ENCODE data around the gene SPTBN1. TPM values are rescaled to one million over a fixed set of nuclear protein-coding genes. Genes with fewer than 3 reads are reported as not detected.

Gene SPTBN1
- total RNA-seq, 1 experiment from 2014 or later, result 326 TPM

DNA sequence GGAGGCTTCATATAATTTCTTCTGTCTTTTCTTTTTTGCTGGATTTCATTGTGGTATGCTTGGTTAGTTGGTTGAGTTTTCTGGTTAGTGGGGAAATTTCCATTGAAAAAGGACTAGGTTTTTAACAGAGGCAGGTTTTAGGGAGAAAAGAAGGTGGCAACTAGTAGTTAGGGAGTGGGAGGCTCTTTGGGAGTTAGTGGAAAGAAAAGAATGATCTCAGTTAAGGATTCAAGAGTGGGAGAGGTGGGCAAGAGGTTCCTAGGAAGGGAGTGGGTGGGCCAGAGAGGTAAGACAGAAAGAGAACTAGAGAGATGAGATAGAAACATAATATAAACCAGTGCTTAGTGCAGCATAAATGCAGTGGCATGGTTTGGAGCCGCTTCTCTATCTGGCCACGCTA lies 96.9 kb downstream of the SPTBN1 start:
- no peak for DNase-seq (ENCODE audit: low read depth, low spot score)
- in situ Hi-C loops (cut with HindIII; ENCODE audit: low pct_unique_long_range_greater_than_20kb, low sequenced_read_pairs), result no loop called here

DNA sequence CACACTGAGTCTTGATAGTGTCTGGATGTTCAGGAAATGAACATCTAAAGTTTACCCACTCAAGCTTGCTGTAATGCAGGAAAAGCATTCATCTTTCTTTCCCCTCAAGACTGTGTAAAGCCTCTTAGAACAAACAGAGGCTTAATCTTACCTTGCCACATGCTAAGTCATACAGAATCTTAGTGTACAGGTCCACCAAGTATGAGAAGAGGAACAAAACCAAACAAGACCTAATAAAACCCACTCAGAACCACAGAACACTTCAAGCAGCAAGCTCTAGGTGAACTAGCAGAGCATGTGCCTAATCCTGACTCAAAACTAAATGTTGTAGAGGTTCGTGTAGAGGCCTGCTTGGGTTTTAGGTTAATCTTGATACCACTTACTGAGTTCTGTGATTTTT lies 97.6 kb downstream of the SPTBN1 start:
- no peak for DNase-seq (ENCODE audit: low read depth, low spot score)
- in situ Hi-C loops (cut with HindIII; ENCODE audit: low pct_unique_long_range_greater_than_20kb, low sequenced_read_pairs), result no loop called here

DNA sequence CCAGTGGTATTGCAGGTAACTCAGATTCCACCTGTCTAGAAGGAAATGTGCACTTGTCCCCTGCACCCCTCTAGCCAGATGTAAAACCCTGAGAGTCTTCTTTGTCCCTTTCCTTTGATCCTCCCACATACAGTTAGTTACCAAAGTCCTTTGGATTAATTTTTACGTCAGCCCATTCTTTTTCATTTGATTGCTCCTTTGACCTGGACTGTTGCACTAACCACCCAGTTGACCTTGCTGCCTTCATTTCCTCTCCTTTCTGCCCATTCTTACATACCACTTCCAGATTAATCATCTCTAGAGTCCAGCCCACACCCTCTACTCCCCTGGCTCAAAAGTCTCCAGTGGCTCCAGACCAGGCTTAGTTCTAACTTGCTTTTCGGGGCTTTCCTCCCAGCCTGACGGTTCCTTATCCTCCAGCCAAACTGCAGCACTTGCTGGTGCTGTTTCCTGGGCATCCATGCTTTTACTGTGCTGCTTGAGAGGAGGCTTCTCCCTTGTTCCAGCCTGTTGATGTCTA lies 99.3 kb downstream of the SPTBN1 start:
- DNase-seq (ENCODE audit: low read depth, low spot score), result no peak
- in situ Hi-C loops (cut with HindIII; ENCODE audit: low pct_unique_long_range_greater_than_20kb, low sequenced_read_pairs), result no loop called here

DNA sequence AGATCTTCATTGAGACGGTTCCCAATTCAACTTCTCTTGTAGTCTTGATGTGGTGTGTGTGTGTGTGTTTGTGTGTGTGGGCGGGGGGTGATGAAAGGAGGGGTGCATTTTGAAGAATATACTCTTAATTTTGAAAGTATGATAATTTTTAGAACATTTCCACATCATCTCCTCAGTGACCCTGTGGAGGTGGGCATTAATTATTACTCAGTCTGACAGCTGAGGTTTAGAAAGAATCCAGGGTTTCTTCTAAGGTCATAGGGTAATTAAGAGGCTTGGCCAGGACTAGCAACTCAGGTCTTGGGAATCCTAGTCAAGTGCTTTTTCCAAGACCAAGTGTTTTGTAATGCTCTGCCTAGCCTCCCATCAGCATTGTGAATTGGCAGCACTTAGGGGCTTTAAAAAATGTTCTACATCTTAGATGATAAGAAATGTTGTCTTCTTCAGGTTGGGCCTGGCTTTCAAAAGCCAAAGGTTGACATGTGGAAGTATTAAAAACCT lies 100.5 kb downstream of the SPTBN1 start:
- no peak for DNase-seq (ENCODE audit: low read depth, low spot score)
- in situ Hi-C loops (cut with HindIII; ENCODE audit: low pct_unique_long_range_greater_than_20kb, low sequenced_read_pairs), result no loop called here

DNA sequence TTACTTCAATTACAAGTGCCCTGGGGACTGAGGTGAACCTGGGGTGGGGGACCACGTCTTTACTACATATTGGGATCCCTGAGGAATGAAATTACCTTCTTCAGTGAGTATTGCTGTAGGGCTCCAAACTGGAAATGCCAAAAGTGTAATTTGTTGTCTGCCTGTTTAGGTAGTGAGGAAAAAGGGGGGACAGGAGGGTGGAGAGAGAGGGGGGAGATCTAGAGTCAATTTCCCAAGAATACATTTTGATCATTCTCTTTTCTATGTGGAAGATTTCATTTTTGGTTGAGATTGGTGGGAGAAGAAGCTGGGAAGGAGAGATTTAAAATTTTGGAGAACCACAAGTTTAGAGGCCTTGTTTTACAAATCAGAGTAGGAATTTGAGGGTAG lies 101.1 kb downstream of the SPTBN1 start:
- DNase-seq (ENCODE audit: low read depth, low spot score), result no peak
- in situ Hi-C loops (cut with HindIII; ENCODE audit: low pct_unique_long_range_greater_than_20kb, low sequenced_read_pairs), result no loop called here

DNA sequence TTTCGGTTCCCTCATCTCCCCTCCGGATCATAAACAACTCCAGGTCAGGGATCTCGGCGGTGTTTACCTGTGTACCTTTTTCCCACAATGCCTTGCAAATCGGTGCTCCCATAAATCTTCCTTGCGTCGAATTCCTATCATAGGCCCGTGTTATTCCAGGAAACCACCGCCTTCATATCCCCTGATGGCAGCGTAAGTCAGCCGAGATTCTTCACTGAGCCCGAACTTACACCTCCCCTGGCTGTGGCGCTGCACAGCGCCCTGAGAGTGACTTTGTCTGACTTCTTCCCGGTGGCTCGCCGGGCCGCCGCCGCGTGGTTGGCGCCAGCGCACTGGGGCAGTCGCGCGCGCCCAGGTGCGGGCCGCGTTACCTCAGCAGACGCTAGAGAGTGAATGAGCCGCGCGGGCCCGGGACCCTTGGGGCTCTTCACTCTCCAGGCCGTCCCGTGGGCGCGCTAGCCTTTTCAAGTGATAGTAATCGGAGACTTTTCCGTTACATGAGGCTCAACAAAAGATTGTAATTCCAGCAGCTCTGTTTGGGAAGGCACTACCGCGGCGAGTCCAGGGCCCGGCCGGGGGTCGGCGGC lies 101.6 kb downstream of the SPTBN1 start:
- in situ Hi-C loops (cut with HindIII; ENCODE audit: low pct_unique_long_range_greater_than_20kb, low sequenced_read_pairs), result no loop called here

DNA sequence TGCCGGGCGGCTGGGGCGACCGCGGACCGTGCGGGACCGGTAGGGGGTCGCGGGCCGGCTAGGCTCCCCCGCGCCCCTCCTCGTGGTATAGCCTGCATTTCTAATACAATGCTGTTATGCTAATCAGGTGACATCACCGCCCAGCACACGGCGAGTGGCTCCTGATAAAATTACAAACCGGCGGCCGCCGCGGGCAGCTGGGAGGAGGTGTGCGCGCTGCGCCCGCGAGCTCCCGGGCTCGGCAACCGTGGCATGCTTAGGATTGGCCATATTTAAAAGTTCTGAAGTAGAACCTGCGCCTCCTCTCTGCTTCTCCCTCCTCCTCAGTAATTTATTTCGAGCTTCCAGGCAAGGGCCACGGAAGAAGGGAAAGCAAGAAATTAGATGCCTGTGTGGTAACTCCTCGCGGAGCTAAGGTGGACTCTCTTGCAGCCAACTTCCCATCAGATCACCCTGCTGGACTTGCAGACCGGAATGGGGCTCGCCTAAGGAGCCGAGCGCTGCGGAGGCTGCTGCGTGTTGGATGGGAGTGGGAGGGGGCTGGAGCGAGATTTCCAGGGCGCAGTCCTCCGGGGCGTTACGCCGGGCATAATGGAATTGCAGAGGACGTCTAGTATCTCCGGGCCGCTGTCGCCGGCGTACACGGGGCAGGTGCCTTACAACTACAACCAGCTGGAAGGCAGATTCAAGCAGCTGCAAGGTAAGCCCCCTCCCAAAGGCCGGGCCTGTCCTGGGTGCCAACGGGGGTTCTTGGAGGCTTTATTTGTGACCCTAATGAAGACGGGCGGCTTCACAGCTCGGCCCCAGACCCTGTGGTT lies 102.3 kb downstream of the SPTBN1 start:
- in situ Hi-C loops (cut with HindIII; ENCODE audit: low pct_unique_long_range_greater_than_20kb, low sequenced_read_pairs), result no loop called here
- DNase-seq (ENCODE audit: low read depth, low spot score), result no peak

More for the DNA sequence above, 101.6 kb downstream of the SPTBN1 start:
- no peak for DNase-seq (ENCODE audit: low read depth, low spot score)

DNA sequence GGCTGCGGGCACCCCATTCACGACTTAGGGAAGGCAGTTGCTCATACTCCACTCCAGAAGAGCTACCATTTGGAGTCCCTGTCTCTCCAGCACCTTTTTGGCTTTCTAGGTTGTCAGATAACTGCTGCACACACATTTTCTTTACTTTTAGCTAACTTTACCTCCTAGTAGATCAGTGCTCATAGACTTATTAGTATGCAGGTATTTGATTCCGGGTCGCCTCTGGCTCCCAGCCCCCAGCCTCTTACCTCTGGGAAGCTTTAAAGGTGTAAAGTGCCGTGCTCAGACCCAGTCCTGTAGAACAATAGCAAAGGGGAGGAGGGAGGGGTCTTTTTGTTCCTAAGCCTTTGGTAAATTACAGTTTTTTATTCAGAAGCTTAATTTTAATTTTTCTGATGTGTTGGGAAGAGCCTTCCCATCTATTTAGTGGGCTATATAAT lies 102.9 kb downstream of the SPTBN1 start:
- DNase-seq (ENCODE audit: low read depth, low spot score), result no peak
- in situ Hi-C loops (cut with HindIII; ENCODE audit: low pct_unique_long_range_greater_than_20kb, low sequenced_read_pairs), result no loop called here

DNA sequence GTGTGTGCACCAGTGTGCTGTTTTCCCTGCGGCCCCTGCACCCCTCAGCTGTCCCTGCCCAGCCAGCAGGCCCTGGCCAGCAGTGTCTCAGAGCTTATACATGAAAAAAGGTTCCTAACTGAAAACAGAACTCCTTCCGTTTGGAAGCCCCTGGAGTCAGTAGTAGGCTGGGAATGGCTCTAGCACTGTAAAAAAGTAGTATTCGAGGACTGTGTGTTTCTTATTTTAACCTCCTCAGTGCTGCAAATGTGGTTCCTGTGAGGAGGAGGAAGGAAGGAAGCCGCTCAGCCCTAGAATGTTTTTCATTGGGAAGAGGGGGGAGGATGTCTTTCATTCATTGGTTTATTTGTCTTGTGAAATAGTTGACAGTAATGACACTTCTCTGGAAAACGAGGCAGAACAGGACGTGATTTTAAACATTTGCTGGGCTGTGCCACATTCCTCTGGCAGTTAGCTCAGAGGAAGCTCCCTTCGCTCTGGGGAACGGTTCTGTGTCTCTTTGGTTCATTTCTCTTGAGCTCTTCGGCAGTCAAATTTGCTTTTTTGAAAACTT lies 103.5 kb downstream of the SPTBN1 start:
- peak; percentile 62 for DNase-seq (ENCODE audit: low read depth, low spot score)
- in situ Hi-C loops (cut with HindIII; ENCODE audit: low pct_unique_long_range_greater_than_20kb, low sequenced_read_pairs), result no loop called here

DNA sequence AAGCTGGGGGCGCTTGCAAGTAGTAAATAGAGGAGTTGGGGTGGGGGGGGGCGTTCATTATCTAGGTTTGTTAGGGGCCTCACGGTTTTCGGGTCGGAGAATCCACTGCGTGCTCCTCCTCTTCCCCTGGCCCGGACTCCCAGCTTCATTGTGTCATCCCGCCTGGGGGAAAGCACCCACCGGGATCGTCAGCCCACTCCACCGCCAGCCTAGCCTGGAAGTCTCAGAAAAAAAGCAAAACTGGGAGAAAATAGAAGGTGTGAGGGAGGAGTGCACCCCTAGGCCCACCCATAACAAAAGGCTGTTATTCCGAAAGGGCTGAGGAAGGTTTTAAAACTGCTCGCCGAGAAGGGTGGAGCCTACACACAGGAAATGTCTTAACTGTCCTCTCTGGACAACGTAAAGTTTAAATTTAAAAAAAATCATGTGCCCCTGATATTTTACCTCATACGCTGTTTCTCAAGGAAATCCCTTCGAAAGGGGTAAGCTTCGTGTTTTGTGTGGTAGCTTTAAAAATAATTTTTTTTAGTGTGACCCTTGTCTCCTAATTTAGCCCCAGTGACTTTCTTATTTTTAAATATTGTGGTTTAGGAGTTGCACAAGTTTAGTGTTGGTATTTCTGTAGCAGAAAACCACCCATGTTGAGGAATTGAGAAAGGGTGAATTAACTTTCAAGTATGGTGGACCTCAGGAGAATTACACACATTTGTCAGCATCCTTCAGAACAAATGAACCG lies 104.2 kb downstream of the SPTBN1 start:
- peak; percentile 76 for DNase-seq (ENCODE audit: low read depth, low spot score)
- in situ Hi-C loops (cut with HindIII; ENCODE audit: low pct_unique_long_range_greater_than_20kb, low sequenced_read_pairs), result no loop called here

DNA sequence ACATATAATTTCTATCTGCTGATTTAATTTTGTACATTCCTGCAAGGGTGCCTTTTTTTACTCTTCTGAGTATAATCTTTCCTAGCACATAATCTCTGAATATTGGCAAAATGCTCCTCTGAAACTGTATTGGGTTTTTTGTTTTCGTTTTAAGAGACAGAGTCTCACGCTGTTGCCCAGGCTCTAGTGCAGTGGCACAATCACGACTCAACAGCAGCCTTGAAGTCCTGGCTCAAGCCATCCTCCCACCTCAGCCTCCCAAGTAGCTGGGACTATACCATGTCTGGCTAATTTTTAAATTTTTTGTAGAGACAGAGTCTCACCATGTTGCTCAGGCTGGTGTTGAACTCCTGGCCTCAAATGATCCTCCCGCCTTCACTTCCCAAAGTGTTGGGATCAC lies 104.9 kb downstream of the SPTBN1 start:
- in situ Hi-C loops (cut with HindIII; ENCODE audit: low pct_unique_long_range_greater_than_20kb, low sequenced_read_pairs), result no loop called here

DNA sequence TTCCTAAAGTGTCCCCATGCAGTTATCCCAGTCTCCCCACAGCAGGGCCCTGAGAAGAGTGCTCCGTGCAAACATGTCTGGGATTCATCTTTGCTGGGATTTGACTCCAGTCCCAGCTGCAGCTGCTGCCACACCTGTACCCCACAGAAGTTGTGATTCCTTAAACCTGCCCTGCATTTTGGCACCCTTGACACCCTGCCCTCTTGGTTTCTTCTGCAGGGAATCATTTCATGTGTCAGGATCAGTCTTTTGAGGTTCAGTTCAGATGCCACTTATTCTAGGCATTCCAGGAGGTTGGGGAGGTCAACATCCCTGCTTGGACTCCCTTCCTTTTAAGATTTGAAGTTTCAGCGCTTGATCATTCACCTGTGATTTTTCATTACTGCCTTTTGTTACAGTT lies 108.3 kb downstream of the SPTBN1 start:
- in situ Hi-C loops (cut with HindIII; ENCODE audit: low pct_unique_long_range_greater_than_20kb, low sequenced_read_pairs), result no loop called here
- no peak for DNase-seq (ENCODE audit: low read depth, low spot score)

More for the DNA sequence above, 104.9 kb downstream of the SPTBN1 start:
- no peak for DNase-seq (ENCODE audit: low read depth, low spot score)

DNA sequence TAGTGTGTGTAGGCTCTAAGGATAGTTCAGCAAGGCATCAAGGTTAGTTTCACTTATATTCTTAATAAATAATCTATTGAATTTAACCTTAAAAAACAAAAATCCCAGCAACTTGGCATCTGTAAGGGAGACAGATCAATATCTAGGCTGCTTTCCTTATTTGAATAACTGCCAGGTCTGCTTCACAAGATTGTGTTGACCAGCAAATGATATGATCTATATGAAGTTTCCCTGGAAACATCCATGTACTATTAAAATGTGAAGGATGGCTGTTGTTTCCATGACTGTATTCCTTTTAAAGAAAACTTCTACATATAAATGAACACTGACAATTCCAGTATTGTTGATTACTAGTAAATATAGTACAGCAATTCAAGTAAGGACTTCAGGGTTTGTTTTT lies 109.4 kb downstream of the SPTBN1 start:
- in situ Hi-C loops (cut with HindIII; ENCODE audit: low pct_unique_long_range_greater_than_20kb, low sequenced_read_pairs), result no loop called here
- DNase-seq (ENCODE audit: low read depth, low spot score), result no peak

DNA sequence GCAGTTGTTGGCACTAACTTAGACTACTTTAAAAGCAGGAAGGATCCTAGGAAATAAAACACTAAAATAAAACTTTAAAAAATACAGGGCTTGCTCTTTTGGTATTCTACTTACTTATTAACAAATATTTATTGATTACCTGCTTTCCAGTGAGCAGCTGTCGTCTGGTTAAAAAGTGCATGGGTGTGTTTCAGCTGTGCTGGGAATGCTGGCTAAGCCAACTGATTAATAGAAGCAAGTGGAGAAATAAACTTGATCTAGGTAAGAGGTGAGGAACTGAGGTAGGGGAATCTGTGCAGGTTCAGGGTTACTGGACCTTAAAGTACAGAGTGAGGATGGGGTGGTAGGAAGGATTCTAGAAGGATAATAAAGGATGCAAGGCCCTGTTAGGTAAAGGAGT lies 110.8 kb downstream of the SPTBN1 start:
- DNase-seq (ENCODE audit: low read depth, low spot score), result no peak
- in situ Hi-C loops (cut with HindIII; ENCODE audit: low pct_unique_long_range_greater_than_20kb, low sequenced_read_pairs), result no loop called here

DNA sequence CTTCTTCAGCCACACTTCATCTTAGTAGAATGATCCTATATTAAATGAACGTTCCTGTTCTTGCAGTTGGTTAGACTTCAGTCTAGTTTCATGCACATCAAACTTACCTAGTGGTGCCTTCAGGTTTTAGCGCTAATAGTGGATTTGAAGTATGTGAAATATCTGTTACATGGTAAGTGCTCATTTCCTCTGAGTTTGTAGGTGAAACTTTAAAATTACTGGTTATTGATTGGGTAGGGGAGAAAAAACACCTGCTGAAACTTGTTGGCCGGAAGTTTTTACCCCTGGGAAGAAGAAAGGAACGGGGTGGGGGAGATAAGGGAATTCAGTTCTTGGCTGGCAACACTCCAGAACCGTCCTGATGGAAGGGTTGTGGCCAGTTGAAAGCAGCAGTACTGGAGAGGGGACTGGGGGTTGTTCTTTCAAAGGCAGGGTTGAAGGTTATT lies 112.8 kb downstream of the SPTBN1 start:
- DNase-seq (ENCODE audit: low read depth, low spot score), result peak; percentile 56
- in situ Hi-C loops (cut with HindIII; ENCODE audit: low pct_unique_long_range_greater_than_20kb, low sequenced_read_pairs), result no loop called here

DNA sequence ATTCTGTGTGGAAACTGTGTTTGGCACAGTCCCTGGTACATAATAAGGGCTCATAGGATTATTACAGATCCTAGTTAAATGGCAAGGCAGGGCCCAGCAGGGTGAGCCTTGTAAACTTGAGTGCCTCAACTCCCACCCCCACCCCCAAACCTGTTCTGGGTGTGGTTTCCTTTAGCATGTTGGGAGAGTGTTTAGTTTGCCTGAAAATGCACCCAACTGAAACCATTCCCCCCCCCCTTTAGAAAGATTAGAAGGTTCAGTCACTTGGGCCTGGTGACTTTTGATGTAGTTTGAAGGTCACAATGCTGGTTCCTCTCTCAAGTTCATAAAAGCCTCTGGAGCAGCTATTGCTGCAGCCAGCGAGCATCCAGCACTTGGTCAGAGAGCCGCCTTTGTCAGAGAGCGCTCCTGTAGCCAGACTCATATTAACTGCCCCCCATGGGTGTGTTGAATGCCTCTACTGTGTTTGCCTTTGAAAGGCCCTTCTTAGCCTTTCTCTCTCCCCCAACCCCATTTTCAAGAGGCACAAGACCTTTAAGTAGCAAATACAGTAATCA lies 113.7 kb downstream of the SPTBN1 start:
- in situ Hi-C loops (cut with HindIII; ENCODE audit: low pct_unique_long_range_greater_than_20kb, low sequenced_read_pairs), result no loop called here
- peak; percentile 98 for DNase-seq (ENCODE audit: low read depth, low spot score)

DNA sequence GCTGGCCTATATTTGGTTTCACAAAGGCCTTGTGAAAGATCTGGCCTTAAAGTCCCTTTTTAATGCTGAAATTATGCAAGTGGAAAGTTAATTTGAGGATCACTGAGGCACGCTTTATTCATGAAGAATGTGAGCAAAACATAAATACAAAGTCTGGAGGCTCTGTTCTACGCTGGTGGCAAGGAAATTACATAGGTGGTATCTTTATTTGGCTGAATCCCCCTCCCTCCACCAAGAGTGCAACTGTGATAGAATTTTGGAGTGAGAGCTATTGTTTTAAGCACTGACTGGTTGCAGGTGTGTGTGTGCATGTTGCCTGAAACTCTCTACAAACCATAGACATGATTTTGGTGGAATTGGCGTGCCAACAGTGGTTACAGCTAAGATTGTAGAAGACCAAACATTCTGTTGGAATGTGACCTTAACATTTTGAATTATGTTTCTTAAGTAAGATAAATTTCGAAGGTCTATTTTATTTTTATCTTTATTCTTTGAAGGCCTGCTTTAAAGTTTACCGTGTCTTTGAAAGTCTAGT lies 114.3 kb downstream of the SPTBN1 start:
- in situ Hi-C loops (cut with HindIII; ENCODE audit: low pct_unique_long_range_greater_than_20kb, low sequenced_read_pairs), result no loop called here
- DNase-seq (ENCODE audit: low read depth, low spot score), result no peak

Measured in SK-MEL-5 (cell line).